Immature natural killer cell (primary cell): ENCODE measurements around the gene CDNF. TPM values are rescaled to one million over a fixed set of nuclear protein-coding genes. Genes with fewer than 3 reads are reported as not detected.

Source experiments
- DNase-seq, 3 donors: peaks; one replicate each; pipeline ENCODE4 v3.0.0; 2022; ENCODE audit warnings: mixed read lengths in 1 of 3
- H3K27ac Mint-ChIP-seq, 6 donors: one replicate each; pipeline ENCODE4 v1.8.0; 2020; ENCODE audit warnings: mixed read lengths in 6 of 6, mild to moderate bottlenecking in 5 of 6, inconsistent platforms in 4 of 6, moderate library complexity in 3 of 6
- H3K27me3 Mint-ChIP-seq, 3 donors: one replicate each; pipeline ENCODE4 v1.8.0; 2020 to 2021; ENCODE audit warnings: low read depth in 3 of 3, mild to moderate bottlenecking in 3 of 3, mixed read lengths in 3 of 3, moderate library complexity in 3 of 3, inconsistent platforms in 1 of 3
- H3K36me3 Mint-ChIP-seq, 3 donors: one replicate each; pipeline ENCODE4 v1.8.0; 2020; ENCODE audit warnings: mixed read lengths in 3 of 3, inconsistent platforms in 2 of 3, mild to moderate bottlenecking in 2 of 3
- H3K4me1 Mint-ChIP-seq, 2 donors: one replicate each; pipeline ENCODE4 v1.8.0; 2020; ENCODE audit warnings: inconsistent platforms in 2 of 2, mild to moderate bottlenecking in 2 of 2, mixed read lengths in 2 of 2, moderate library complexity in 1 of 2
- H3K4me3 Mint-ChIP-seq, 5 donors: one replicate each; pipeline ENCODE4 v1.8.0; 2020; ENCODE audit warnings: mild to moderate bottlenecking in 5 of 5, mixed read lengths in 5 of 5, inconsistent platforms in 3 of 5, moderate library complexity in 3 of 5
- H3K9me3 Mint-ChIP-seq, 6 donors: one replicate each; pipeline ENCODE4 v1.8.0; 2020; ENCODE audit warnings: mild to moderate bottlenecking in 6 of 6, mixed read lengths in 6 of 6, inconsistent platforms in 4 of 6, moderate library complexity in 3 of 6
- polyA plus RNA-seq, 3 donors: library from polyadenylated mRNA; unstranded; fragments of 300-500 nt; fragmentation: Illumina TruSeq; gene quantifications; one replicate each; pipeline ENCODE4 v1.2.3, GENCODE V29; 2021

CDNF gene
- polyA plus RNA-seq, 3 donors from 2014 or later: 0.58 to 1.3 TPM; not detected in 1

DNA sequence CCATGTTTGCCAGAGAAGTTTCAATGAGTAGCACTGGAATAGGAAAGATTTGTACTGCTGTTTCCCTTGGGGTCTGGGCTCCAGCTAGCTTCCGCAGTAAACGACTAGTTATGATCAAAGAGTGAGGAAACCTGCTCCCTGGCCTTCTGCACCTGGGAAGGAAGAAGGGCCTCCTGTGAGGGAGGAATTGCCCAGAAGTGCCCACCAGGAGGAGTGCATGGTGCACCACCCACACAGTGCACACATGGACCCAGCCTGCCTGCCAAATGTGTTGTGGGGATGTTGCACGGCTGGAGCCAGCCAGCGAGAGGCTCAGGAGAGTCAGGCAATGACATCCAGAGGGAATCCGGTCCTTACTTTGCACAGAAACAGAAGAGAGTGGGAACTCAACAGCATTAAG lies 36.1 kb downstream of the CDNF start:
- no peaks in the 10 kb centered on the region for H3K9me3 Mint-ChIP-seq
- no peaks in the 10 kb centered on the region for H3K27me3 Mint-ChIP-seq
- DNase-seq: no peak
- no peaks in the 10 kb centered on the region for H3K36me3 Mint-ChIP-seq
- no peak overlapping the region for H3K4me3 Mint-ChIP-seq
- no peaks in the 10 kb centered on the region for H3K4me1 Mint-ChIP-seq
- no peak overlapping the region for H3K27ac Mint-ChIP-seq

DNA sequence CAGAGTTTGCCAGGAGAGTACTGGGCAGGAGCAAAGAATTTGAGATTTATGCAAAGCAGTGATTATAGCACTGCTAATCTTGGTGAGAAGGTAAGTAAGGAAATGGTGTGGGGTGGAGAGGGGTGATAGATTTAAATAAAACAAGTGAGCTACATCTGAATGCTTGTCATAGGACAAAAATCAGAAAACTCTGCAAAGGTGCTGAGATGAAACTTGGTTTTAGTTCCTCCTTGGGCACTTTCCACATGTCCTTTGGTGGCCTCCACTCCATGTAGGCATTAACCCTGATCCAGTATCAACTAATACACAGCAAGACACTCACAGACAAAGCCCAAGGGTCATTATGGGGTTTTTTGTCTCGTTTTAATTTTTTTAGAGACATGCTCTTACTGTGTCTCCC lies 37.4 kb downstream of the CDNF start:
- no peak overlapping the region for H3K27ac Mint-ChIP-seq
- DNase-seq: no peak
- no peaks in the 10 kb centered on the region for H3K9me3 Mint-ChIP-seq
- no peak overlapping the region for H3K4me3 Mint-ChIP-seq
- no peaks in the 10 kb centered on the region for H3K27me3 Mint-ChIP-seq
- no peaks in the 10 kb centered on the region for H3K36me3 Mint-ChIP-seq
- no peaks in the 10 kb centered on the region for H3K4me1 Mint-ChIP-seq

DNA sequence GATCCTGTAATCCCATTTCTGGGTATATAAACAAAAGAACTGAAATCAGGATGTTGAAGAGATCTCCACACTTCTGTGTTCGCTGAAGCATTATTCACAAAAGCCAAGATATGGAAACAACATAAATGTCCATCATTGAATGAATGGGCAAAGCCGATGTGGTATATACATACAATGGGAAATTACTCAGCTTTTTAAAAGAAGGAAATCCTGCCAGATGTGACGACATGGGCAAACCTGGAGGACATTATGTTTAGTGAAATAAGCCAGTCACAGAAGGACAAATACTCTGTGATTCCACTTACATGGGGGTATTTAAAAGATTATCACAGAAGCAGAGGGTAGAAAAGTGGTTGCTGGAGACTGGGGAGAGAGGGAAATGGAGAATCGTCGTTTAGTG lies 39.2 kb downstream of the CDNF start:
- no peaks in the 10 kb centered on the region for H3K27me3 Mint-ChIP-seq

DNA sequence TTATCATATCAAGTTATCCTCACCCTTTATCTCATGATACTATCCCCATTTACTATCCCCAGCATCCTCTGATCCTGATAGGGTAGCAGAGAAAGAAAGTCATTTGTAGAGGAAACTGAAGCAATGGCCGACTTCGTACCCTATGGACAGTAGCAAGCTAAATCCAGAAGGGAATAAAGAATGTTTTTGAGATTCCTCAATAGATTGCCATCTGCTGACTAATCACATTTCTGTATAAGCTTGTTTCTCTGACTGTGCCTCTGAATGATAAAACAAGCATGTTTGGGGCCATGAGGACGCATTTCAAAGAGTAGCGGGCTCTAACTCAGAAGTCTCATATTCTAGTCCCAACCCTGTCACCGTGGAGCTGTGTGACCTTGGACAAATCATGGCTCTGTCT lies 49.9 kb downstream of the CDNF start:
- H3K9me3 Mint-ChIP-seq: peaks cover 0 to 4% (median 0%) of the 10 kb centered on the region in 6 donors
- H3K4me3 Mint-ChIP-seq: no peak overlapping the region
- peaks cover 0 to 8% (median 4%) of the 10 kb centered on the region in 3 donors for H3K36me3 Mint-ChIP-seq
- H3K27ac Mint-ChIP-seq: no peak overlapping the region
- H3K27me3 Mint-ChIP-seq: peaks cover 0 to 6% (median 4%) of the 10 kb centered on the region in 3 donors
- DNase-seq: no peak
- peaks cover under 1 to 3% of the 10 kb centered on the region in 2 donors for H3K4me1 Mint-ChIP-seq

More for the DNA sequence above, 39.2 kb downstream of the CDNF start:
- H3K27ac Mint-ChIP-seq: no peak overlapping the region
- DNase-seq: no peak
- no peaks in the 10 kb centered on the region for H3K9me3 Mint-ChIP-seq
- H3K4me3 Mint-ChIP-seq: no peak overlapping the region
- no peaks in the 10 kb centered on the region for H3K36me3 Mint-ChIP-seq
- H3K4me1 Mint-ChIP-seq: no peaks in the 10 kb centered on the region

DNA sequence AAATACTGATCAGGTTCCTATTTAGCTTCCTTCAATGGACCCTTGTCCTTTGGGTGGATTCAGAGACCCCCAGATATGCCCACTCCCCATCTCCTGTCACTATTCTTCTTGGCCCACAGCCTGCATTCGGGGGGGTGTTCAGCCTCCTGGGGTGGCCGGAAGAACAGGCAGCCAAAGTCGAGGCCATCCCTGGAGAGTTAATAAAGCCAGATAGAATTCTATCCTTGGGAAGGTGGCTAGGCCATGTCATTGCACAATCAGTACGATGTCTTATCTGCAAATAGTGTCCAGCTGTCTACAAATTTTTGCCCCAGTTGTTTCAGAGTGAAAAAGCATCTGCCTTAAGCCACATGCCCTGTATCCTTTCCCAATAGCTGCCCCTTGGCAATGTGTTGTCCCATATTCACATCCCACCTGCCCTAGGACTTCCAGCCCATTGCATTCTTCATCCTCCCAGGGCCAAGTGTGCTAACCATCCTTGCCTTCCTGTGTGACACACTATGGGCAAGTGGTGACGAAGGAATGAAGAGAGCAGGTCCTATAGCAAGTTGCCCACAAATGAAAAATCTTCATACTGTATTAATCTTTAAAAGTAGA lies 53.3 kb downstream of the CDNF start:
- H3K4me1 Mint-ChIP-seq: peaks cover 4 to 8% of the 10 kb centered on the region in 2 donors
- no peak overlapping the region for H3K27ac Mint-ChIP-seq
- peaks cover 0 to 6% (median 5%) of the 10 kb centered on the region in 3 donors for H3K27me3 Mint-ChIP-seq
- H3K4me3 Mint-ChIP-seq: no peak overlapping the region
- peaks cover 0 to 4% (median 0%) of the 10 kb centered on the region in 6 donors for H3K9me3 Mint-ChIP-seq
- DNase-seq: no peak
- H3K36me3 Mint-ChIP-seq: peaks cover 0 to 8% (median 4%) of the 10 kb centered on the region in 3 donors

DNA sequence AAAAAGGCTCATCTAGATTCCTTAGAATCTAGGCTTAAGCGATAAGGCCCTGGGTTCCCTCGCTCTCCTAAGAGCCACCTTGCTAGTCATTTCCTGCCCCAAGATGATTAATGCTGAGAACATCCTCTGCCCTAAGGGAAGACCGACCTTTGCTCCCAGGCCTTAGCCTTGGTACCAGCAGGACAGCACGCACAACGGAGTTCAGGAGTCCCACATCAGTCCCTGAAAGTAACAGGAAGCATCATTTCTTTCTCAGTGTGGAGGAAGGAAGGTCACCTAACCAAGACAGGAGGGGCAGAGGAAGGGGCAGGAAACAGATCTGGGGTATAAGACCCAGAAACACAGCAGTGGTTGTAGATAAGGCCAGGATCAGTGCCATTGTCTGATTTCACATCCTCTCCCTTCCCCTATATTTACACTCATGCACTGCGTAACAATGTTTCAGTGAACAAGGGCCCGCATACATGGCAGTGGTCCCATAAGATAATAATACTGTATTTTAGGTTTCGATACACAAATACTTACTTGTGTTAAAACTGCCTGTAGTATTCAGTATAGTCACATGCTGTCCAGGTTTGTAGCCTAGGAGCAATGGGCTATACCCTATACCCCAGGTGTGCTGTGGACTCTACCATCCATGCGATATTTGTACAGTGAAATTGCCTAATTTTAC lies 55.0 kb downstream of the CDNF start:
- no peak overlapping the region for H3K4me3 Mint-ChIP-seq

DNA sequence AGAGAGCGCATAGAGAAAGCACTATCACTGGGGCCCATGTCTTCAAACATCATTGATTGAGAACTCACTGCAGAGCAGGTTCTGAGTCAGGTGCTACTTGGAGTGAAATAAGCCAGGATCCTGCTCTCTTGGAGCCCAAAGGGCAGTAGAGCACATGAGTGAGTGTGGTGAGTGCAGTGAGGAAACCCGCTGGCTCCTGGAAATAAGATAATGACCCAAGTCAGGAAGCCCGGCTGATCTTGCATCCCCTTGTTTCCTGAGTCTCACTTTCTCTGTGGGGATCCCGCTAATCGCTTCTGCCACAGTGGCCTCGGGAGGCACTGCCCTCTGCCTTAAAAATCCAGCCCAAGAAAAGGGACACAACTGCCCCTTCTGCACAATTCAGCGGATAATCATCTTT lies 56.1 kb downstream of the CDNF start:
- H3K27ac Mint-ChIP-seq: no peak overlapping the region

More for the DNA sequence above, 55.0 kb downstream of the CDNF start:
- DNase-seq: no peak
- Mint-ChIP-seq H3K27me3 (peaks cover 0 to 4% (median 3%) of the 10 kb centered on the region in 3 donors), H3K9me3 (peaks cover 0 to 4% (median 0%) of the 10 kb centered on the region in 6 donors), H3K4me1 (peaks cover 4 to 8% of the 10 kb centered on the region in 2 donors), H3K36me3 (peaks cover 0 to 8% (median 4%) of the 10 kb centered on the region in 3 donors), H3K27ac (no peak overlapping the region)

DNA sequence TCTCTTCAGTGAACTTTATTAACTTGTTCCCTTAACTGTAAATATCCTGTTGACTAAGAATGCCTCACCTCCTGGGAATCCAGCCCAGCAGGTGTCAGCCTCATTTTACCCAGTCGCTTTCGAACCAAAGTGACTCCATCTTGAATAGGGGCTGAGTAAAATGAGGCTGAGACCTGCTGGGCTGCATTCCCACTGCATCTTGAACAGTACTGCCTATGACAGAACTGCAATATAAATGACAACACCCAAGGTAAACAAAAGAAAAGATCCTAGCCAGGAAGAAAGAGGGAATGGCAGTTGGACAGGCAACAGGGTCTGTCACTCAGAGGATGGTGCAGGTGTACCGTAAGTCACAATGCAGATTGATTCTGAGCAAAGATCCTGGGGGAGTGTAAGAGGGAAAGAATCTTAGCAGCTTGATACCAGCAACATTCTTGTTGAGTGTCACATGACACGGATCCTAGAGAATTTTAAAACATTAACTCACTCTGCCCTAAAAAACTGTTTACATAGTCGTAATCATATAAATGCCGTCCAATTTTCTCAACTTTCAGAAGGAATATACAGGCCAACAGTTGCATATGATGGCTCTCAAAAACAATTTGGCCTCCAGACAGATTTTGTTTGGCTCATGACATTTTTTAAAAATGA lies 58.7 kb downstream of the CDNF start:
- peak overlapping the region in 1 of 6 donors; percentile 17 for H3K27ac Mint-ChIP-seq

More for the DNA sequence above, 56.1 kb downstream of the CDNF start:
- DNase-seq: no peak
- H3K4me1 Mint-ChIP-seq: peaks cover 4 to 8% of the 10 kb centered on the region in 2 donors
- no peak overlapping the region for H3K4me3 Mint-ChIP-seq
- H3K36me3 Mint-ChIP-seq: peaks cover 0 to 8% (median 4%) of the 10 kb centered on the region in 3 donors
- peaks cover 0 to 4% (median 0%) of the 10 kb centered on the region in 6 donors for H3K9me3 Mint-ChIP-seq
- H3K27me3 Mint-ChIP-seq: peaks cover 0 to 4% (median 3%) of the 10 kb centered on the region in 3 donors

DNA sequence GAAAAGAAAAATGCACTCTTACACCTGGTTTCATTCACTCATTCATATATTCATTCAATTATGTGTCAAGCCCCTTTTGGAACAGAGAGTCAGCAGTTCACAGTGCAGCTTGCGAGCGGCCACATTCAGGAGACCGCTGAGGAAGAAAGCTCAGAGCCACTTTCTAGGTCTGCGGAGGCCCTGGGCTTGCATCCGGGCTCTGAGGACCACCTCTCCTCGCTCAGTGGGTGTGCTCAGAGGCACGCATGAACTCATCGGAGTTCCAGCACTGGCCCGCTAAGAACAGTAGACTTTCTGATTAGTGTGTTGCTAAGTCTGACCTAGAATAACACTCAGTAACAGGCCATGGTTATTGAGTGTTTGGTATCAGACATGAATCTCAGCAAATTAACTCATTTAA lies 61.3 kb downstream of the CDNF start:
- Mint-ChIP-seq H3K9me3 (no peaks in the 10 kb centered on the region), H3K27ac (no peak overlapping the region)

More for the DNA sequence above, 58.7 kb downstream of the CDNF start:
- Mint-ChIP-seq H3K4me3 (no peak overlapping the region), H3K9me3 (no peaks in the 10 kb centered on the region), H3K27me3 (peaks cover 0 to 5% (median 0%) of the 10 kb centered on the region in 3 donors), H3K4me1 (peaks cover 4 to 8% of the 10 kb centered on the region in 2 donors), H3K36me3 (no peaks in the 10 kb centered on the region)
- DNase-seq: no peak

DNA sequence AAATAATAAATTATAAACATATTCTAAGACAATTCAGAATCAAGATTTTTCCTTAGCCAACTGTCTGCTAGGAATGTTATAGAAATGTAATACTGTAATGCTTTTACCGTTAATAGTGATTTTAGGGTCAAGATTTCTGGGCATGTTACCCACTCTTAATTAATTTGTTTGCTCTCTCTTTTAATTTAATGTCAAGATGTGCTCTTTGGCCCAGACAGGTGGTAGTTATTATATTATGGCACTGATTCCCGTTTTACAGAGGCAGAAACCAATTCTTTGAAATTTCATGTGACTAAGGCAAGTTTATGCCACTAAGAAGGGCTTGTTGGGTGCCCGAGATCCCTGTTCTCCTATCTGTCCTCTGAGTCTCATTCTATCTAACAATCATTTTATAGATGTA lies 62.2 kb downstream of the CDNF start:
- Mint-ChIP-seq H3K27ac (no peak overlapping the region), H3K9me3 (no peaks in the 10 kb centered on the region), H3K4me1 (no peaks in the 10 kb centered on the region), H3K4me3 (no peak overlapping the region), H3K27me3 (peaks cover 0 to 3% (median 1%) of the 10 kb centered on the region in 3 donors), H3K36me3 (no peaks in the 10 kb centered on the region)
- no peak for DNase-seq

More for the DNA sequence above, 61.3 kb downstream of the CDNF start:
- H3K27me3 Mint-ChIP-seq: peaks cover 0 to 3% (median 1%) of the 10 kb centered on the region in 3 donors
- H3K4me1 Mint-ChIP-seq: no peaks in the 10 kb centered on the region
- no peaks in the 10 kb centered on the region for H3K36me3 Mint-ChIP-seq
- H3K4me3 Mint-ChIP-seq: no peak overlapping the region
- no peak for DNase-seq

DNA sequence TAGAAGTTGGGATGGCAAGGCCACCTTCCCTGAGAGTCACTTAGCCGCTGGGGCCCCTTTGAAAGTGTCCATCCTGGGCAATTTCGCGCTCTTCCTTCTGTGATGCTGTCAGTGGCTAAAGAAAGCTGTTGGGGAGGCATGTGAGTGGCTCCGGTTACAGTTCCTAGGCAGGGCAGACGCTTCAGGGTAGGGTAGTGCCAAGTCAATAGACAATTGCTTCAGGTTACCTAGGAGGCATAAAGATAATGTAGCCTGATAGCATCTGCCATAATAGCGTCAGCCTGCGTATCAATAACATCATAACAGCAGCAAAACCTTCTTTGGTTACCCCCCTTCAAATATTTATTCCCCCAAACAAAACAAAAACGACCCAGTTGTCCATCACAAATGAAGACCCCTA lies 63.0 kb downstream of the CDNF start, which contains the start of gene FAM107B:
Gene FAM107B (minus strand): TSS at position 101 of the 400 bp plus-strand sequence. CDS start 234 bp downstream, outside the sequence.
- Mint-ChIP-seq H3K4me3 (no peak within 1 kb of the TSS), H3K36me3 (no peaks in the 10 kb centered on the region), H3K27ac (no peak within 1 kb of the TSS), H3K9me3 (no peaks in the 10 kb centered on the region), H3K27me3 (peaks cover 0 to 3% (median 1%) of the 10 kb centered on the region in 3 donors), H3K4me1 (no peaks in the 10 kb centered on the region)
- no peak for DNase-seq

DNA sequence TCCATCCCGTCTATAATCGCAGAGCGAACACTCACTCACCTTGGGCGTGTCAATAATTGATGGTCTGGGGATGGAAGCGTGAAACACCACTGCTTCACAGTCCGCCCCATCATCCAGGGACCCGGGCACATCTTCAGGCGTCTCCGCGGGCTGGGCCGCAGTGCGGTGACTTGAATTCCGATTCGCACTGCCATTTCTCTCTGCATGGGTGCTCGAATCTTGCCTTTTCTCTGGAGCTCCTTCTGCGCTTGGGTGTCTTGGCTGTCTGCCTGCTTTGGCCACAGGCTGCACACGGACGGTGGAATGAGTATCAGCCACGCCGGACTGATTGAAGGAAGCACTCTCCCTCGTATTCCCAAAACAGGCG lies 63.6 kb downstream of the CDNF start:
- H3K9me3 Mint-ChIP-seq: no peaks in the 10 kb centered on the region
- H3K4me1 Mint-ChIP-seq: no peaks in the 10 kb centered on the region
- no peak for DNase-seq
- peaks cover 0 to 3% (median 1%) of the 10 kb centered on the region in 3 donors for H3K27me3 Mint-ChIP-seq
- no peaks in the 10 kb centered on the region for H3K36me3 Mint-ChIP-seq
- H3K27ac Mint-ChIP-seq: no peak overlapping the region
- no peak overlapping the region for H3K4me3 Mint-ChIP-seq

DNA sequence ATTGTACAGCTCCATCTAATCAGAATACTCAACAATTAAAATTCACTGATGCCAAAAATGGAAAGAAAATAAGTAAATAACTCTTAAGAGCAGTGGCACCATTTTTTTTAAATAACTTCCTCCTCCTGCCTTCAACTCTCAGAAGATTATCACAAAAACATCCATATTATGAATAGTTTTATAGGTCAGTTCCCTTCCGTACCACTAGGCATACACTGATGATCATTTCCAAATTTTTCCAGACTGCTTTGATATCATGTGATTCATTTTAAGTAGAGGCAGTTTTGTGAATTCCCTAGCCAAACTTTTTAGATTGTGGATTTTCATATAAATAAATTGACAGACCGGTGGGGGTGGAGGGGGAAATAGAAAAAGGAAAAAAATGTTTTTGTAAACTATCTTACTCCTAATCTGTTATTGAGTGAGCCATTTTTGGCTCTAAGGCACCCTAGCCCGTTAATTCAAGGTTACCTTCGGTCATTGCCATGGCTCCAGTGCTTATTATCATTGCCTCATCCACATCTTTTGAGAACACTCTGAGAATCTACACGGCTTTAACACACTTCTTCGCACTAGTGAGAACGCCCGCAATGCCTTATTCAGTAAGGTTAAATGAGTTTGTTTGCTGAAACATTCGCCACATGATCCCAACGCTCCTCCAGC lies 64.2 kb downstream of the CDNF start:
- Mint-ChIP-seq H3K27me3 (peaks cover 0 to 3% (median 1%) of the 10 kb centered on the region in 3 donors), H3K4me1 (no peaks in the 10 kb centered on the region), H3K27ac (no peak overlapping the region), H3K4me3 (no peak overlapping the region), H3K9me3 (no peaks in the 10 kb centered on the region), H3K36me3 (no peaks in the 10 kb centered on the region)
- DNase-seq: no peak
